Measurements from ENCODE around the gene KCNG3.

KCNG3 gene

DNA sequence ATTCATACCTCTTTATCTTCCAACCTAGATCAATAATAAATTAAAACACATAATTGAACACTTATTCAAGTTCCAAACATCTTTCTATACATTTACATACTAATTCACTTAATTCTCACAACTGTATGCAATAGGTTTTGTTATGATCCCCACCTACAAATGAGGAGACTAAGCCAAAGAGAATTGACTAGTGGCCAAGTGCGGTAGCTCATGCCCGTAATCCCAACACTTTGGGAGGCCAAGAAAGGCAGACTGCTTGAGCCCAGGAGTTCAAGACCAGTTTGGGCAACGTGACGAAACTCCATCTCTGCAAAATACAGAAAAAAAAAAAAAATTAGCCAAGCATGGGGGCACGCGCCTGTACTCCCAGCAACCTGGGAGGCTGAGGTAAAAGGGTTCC is 36.8 kb downstream of the KCNG3 start:
- no peak overlapping the region for H3K27ac ChIP-seq
- H3K4me3 ChIP-seq (ENCODE audit: low read depth, low read length): no peak overlapping the region
- no peak for DNase-seq
- no peaks in the 10 kb centered on the region for H3K9me3 ChIP-seq (ENCODE audit: severe bottlenecking)
- H3K36me3 ChIP-seq: no peaks in the 10 kb centered on the region
- H3K27me3 ChIP-seq (ENCODE audit: insufficient read depth, low read depth, severe bottlenecking): no peaks in the 10 kb centered on the region
- TF ChIP-seq, protein P1, sequence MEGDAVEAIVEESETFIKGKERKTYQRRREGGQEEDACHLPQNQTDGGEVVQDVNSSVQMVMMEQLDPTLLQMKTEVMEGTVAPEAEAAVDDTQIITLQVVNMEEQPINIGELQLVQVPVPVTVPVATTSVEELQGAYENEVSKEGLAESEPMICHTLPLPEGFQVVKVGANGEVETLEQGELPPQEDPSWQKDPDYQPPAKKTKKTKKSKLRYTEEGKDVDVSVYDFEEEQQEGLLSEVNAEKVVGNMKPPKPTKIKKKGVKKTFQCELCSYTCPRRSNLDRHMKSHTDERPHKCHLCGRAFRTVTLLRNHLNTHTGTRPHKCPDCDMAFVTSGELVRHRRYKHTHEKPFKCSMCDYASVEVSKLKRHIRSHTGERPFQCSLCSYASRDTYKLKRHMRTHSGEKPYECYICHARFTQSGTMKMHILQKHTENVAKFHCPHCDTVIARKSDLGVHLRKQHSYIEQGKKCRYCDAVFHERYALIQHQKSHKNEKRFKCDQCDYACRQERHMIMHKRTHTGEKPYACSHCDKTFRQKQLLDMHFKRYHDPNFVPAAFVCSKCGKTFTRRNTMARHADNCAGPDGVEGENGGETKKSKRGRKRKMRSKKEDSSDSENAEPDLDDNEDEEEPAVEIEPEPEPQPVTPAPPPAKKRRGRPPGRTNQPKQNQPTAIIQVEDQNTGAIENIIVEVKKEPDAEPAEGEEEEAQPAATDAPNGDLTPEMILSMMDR (IDR thresholded peaks at IDR 0.05; ENCODE audit: low read depth, low read length): peak; percentile 42; the same call in 1 of the 2 replicates

DNA sequence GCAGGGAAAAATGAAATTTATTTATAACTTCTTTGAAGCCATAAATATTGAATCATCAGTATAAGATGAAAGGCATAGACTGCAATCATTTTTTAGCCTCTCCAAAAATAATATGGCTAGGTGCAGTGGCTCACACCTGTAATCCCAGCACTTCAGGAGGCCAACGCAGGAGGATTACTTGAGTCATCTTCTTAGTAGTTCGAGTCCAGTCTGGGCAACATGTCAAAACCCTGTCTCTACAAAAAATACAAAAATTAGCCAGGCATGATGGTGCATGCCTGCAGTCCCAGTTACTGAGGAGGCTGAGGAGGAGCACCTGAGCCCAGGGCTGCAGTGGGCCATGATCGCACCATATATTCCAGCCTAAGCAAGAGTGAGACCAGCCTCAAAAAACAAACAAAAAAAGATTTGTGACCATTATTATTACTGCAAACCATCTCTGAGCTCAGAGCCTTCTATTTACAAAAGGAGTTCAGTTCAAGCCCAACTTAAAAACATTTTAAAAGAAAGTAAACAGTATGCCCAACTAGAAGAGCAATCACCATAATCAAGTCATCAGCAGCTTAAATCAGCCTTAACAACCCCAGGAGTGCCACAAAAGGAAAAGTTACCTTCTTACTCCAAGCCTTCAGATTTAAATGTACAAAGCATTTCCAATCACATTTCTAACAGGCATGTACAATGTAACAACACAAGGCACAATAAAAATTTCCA is 37.5 kb downstream of the KCNG3 start:
- H3K27me3 ChIP-seq (ENCODE audit: insufficient read depth, low read depth, severe bottlenecking): no peaks in the 10 kb centered on the region
- no peaks in the 10 kb centered on the region for H3K9me3 ChIP-seq (ENCODE audit: severe bottlenecking)
- no peak overlapping the region for H3K4me3 ChIP-seq (ENCODE audit: low read depth, low read length)
- H3K36me3 ChIP-seq: no peaks in the 10 kb centered on the region
- TF ChIP-seq, protein P1 (IDR thresholded peaks at IDR 0.05; ENCODE audit: low read depth, low read length): no peak
- no peak for DNase-seq
- H3K27ac ChIP-seq: no peak overlapping the region

DNA sequence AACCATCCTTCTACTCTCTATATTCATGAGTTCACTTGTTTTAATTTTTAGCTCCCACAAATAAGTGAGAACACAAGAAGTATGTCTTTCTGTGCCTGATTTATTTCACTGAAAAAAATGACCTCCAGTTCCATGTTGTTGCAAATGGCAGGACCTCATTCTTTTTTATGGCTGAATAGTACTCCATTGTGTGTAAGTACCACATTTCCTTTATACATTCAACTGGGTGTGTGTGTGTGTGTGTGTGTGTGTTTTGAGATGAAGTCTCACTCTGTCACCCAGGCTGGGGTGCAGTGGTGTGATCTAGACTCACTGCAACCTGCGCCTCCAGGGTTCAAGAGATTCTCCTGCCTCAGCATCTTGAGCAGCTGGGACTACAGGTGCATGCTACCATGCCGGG is 41.2 kb downstream of the KCNG3 start:
- no peak for DNase-seq
- TF ChIP-seq, protein P1 (IDR thresholded peaks at IDR 0.05; ENCODE audit: low read depth, low read length): no peak
- Histone ChIP-seq H3K27me3 (ENCODE audit: insufficient read depth, low read depth, severe bottlenecking) (no peaks in the 10 kb centered on the region), H3K36me3 (no peaks in the 10 kb centered on the region), H3K27ac (no peak overlapping the region), H3K4me3 (ENCODE audit: low read depth, low read length) (no peak overlapping the region), H3K9me3 (ENCODE audit: severe bottlenecking) (no peaks in the 10 kb centered on the region)

DNA sequence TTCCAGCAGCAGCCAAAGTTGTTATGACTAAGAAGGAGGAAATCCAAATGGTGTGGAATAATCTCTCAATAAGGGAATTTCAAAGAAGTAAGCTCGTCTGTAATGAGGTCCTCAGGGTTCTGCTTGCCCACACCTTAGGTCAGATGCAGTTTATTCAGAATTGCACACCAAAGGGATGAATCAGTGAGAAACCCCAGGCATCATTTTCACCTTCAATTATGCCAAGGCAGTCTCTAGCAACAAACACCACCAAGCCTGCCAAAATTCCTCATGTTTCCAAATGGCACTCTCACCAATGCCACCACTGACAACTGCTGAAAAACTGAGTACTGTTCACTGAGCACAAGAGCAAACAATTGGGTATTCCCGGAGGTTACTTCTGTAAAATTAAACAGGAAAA is 43.6 kb downstream of the KCNG3 start:
- TF ChIP-seq, protein P1 (IDR thresholded peaks at IDR 0.05; ENCODE audit: low read depth, low read length): no peak
- no peak for DNase-seq
- H3K4me3 ChIP-seq (ENCODE audit: low read depth, low read length): no peak overlapping the region
- no peaks in the 10 kb centered on the region for H3K27me3 ChIP-seq (ENCODE audit: insufficient read depth, low read depth, severe bottlenecking)
- H3K27ac ChIP-seq: no peak overlapping the region
- no peaks in the 10 kb centered on the region for H3K9me3 ChIP-seq (ENCODE audit: severe bottlenecking)
- no peaks in the 10 kb centered on the region for H3K36me3 ChIP-seq

DNA sequence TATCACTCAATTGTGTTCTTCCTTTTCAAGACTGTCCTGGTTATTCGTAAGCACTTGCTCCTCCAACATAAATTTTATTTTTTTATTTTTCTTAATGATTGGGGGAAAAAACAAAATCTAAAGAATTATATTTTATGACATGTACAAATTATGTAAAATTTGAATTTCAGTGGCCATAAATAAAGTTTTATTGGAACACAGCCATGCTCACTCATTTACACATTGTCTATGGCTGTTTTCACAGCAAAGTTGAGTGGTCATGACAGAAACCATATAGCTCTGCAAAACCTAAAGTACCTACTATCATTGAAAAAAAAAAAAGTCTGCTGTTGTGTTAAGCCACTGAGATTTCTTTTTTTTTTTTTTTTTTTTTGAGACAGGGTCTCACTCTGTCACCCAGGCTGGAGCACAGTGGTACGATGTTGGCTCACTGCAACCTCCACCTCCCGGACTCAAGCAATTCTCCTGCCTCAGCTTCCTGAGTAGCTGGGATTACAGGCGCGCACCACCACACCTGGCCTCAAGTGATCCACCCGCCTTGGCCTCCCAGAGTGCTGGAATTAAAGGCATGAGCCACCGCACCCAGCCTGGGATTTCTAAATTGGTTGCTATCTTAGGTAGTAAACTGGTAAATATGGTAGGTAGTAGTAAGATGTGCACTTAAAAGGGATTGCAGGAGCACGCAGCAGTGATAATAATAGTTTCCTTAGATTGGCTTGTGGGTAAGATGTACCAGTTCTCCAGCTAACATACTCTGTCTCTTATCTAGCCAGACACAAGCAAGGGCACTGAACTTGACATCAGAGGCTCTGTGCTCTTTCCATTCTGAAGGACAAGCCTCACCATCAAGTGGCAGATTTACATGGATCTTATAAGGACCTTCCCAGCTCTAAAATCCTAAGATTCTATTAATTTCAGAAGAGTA is 44.4 kb downstream of the KCNG3 start:
- Histone ChIP-seq H3K27me3 (ENCODE audit: insufficient read depth, low read depth, severe bottlenecking) (no peaks in the 10 kb centered on the region), H3K27ac (no peak overlapping the region), H3K4me3 (ENCODE audit: low read depth, low read length) (no peak overlapping the region), H3K9me3 (ENCODE audit: severe bottlenecking) (no peaks in the 10 kb centered on the region), H3K36me3 (no peaks in the 10 kb centered on the region)
- DNase-seq: no peak
- TF ChIP-seq, protein P1 (IDR thresholded peaks at IDR 0.05; ENCODE audit: low read depth, low read length): no peak
